Testis (tissue), 2 donors: ENCODE results near the gene MED26.

Experiments used
- POLR2A ChIP-seq: fragments of 450-650 bp; IDR thresholded peaks from one replicate; pipeline ENCODE4 v1.6.1; 2017; ENCODE audit warnings: antibody characterized with exemption, mild to moderate bottlenecking, moderate library complexity
- TF ChIP-seq, protein P1 (sequence below), 3 experiments: fragments of 450-650 bp in 2 of 3; fragments of 200-600 bp in 1 of 3; sonication (generic) in 1 of 3; IDR thresholded peaks; one replicate each; pipeline ENCODE4 v1.5.1; 2016 to 2019; ENCODE audit warnings: antibody characterized with exemption in 3 of 3, mild to moderate bottlenecking in 2 of 3, moderate library complexity in 1 of 3

DNA sequence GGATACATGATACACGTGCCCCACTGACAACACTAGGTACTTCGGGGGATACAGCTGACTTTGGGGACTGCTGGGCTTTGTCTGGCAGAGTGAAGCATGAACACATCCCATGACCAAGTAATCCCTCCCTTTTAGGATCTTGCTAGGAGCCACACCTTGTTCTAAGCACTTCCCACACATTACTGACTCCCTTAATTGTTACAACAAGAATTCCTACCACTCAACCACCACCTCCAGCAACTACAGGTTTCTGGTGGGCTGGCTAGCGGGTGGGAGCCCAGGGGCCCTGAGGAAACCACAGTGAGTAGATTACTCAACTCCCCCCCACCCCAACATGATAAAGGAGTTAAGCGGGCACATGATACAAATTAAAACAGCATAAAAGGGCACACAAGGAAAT, 48.6 kb downstream of the MED26 start:
- TF ChIP-seq, protein P1, sequence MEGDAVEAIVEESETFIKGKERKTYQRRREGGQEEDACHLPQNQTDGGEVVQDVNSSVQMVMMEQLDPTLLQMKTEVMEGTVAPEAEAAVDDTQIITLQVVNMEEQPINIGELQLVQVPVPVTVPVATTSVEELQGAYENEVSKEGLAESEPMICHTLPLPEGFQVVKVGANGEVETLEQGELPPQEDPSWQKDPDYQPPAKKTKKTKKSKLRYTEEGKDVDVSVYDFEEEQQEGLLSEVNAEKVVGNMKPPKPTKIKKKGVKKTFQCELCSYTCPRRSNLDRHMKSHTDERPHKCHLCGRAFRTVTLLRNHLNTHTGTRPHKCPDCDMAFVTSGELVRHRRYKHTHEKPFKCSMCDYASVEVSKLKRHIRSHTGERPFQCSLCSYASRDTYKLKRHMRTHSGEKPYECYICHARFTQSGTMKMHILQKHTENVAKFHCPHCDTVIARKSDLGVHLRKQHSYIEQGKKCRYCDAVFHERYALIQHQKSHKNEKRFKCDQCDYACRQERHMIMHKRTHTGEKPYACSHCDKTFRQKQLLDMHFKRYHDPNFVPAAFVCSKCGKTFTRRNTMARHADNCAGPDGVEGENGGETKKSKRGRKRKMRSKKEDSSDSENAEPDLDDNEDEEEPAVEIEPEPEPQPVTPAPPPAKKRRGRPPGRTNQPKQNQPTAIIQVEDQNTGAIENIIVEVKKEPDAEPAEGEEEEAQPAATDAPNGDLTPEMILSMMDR (IDR thresholded peaks at IDR 0.05), result no peak
- TF ChIP-seq POLR2A, result no peak
